Pancreas (tissue), 10 donors: ENCODE data around the gene PRKD1. TPM values are rescaled to one million over a fixed set of nuclear protein-coding genes. Genes with fewer than 3 reads are reported as not detected.
A peak's percentile ranks its signal among the peaks of the same experiment; 100 is the strongest.

Source experiments
- ATAC-seq, 4 donors: fragments of 200-7000 bp; cut with Tn5 transposase; one replicate each; pipeline versions ENCODE4 v1.8.0 to v1.9.1; 2020; ENCODE audit warnings: mild to moderate bottlenecking in 4 of 4, moderate library complexity in 4 of 4
- DNase-seq, 6 donors: peaks; one replicate each; pipeline ENCODE4 v3.0.0-alpha.2; 2020
- FAIRE-seq: peaks from 2 replicates; lab custom pipeline; 2012; peaks lifted over from hg19 to GRCh38; lab: Jason Lieb, UNC
- H3K27ac ChIP-seq, 4 donors: fragments of 200-600 bp; sonication (generic); 1 replicate in 3 of 4; 2 replicates in 1 of 4; pipeline versions ENCODE4 v1.5.0 to v1.8.0; 2020
- H3K27me3 ChIP-seq, 4 donors: fragments of 200-600 bp; one replicate each; pipeline ENCODE4 v1.8.0; 2021
- H3K36me3 ChIP-seq, 3 donors: fragments of 200-600 bp; sonication (generic) in 1 of 3; one replicate each; pipeline versions ENCODE4 v1.5.0 to v1.8.0; 2020 to 2021
- H3K4me1 ChIP-seq, 3 donors: fragments of 200-600 bp; one replicate each; pipeline ENCODE4 v1.8.0; 2021
- H3K4me3 ChIP-seq, 4 donors: fragments of 200-600 bp; sonication (generic) in 2 of 4; one replicate each; pipeline versions ENCODE4 v1.5.0 to v1.8.0; 2020 to 2021
- H3K9me3 ChIP-seq, 4 donors: fragments of 200-600 bp; one replicate each; pipeline ENCODE4 v1.8.0; 2021
- WGBS, 2 donors: extraction: QIAGEN DNeasy Blood & Tissue Kit; methylation state at CpG; one replicate each; pipeline ENCODE4 v1.1.7; 2013; 5-methylcytosine and 5-hydroxymethylcytosine counted together
- intact Hi-C, 3 donors: fragments of 100-400 bp; cut with DNase I; formaldehyde crosslinking; loops; one replicate each; pipeline versions ENCODE4 v1.11.1 to v1.14.2; 2022
- polyA plus RNA-seq, 2 donors: library from polyadenylated mRNA; stranded (reverse); fragments of 200-250 nt; gene quantifications; one replicate each; pipeline ENCODE4 v1.2.3, GENCODE V29; 2013
- total RNA-seq, 6 donors: library from RNA; stranded (reverse); fragmentation: NEBNext Ultra II Directional in 4 of 6; extraction: Animal tissue kit (Norgen Biotek cat#: 25700) in 4 of 6; gene quantifications; one replicate each; pipeline versions ENCODE4 v1.2.1 to v1.2.4, GENCODE V29; 2021 to 2023
- TF ChIP-seq, protein P1 (sequence below), 4 donors: fragments of 200-600 bp; sonication (generic) in 3 of 4; IDR thresholded peaks; one replicate each; pipeline versions ENCODE4 v1.5.0 to v1.8.0; 2021; ENCODE audit warnings: antibody characterized with exemption in 4 of 4
- donor health status: healthy with polysubstance abuse.
- donor health status: DM: no; HTN: no; CAD: no; lungs with moderate emphysema.
- donor health status: DM: no; HTN: no; CAD: no.
- donor health status: control.
- donor health status: control.
- donor health status: Bipolar disorder and iron deficiency.
- donor health status: DM: yes; HTN: yes; CAD: no.
- donor health status: DM: no; HTN: no; CAD: no.
- donor health status: DM: no; HTN: no; CAD: no.
- donor health status: DM: yes; HTN: yes; CAD: no.

PRKD1 gene
- total and polyA plus RNA-seq, 8 donors = 3.1 to 13.2 (median 4.2) TPM

- no peak overlapping the region for H3K4me3 ChIP-seq
- DNase-seq (no peak), FAIRE-seq (no peak), ATAC-seq (no peak)
- no peaks in the 10 kb centered on the region for H3K4me1 ChIP-seq
- no peaks in the 10 kb centered on the region for H3K36me3 ChIP-seq
- intact Hi-C loops = no loop called here
- no peaks in the 10 kb centered on the region for H3K9me3 ChIP-seq
- TF ChIP-seq, protein P1, sequence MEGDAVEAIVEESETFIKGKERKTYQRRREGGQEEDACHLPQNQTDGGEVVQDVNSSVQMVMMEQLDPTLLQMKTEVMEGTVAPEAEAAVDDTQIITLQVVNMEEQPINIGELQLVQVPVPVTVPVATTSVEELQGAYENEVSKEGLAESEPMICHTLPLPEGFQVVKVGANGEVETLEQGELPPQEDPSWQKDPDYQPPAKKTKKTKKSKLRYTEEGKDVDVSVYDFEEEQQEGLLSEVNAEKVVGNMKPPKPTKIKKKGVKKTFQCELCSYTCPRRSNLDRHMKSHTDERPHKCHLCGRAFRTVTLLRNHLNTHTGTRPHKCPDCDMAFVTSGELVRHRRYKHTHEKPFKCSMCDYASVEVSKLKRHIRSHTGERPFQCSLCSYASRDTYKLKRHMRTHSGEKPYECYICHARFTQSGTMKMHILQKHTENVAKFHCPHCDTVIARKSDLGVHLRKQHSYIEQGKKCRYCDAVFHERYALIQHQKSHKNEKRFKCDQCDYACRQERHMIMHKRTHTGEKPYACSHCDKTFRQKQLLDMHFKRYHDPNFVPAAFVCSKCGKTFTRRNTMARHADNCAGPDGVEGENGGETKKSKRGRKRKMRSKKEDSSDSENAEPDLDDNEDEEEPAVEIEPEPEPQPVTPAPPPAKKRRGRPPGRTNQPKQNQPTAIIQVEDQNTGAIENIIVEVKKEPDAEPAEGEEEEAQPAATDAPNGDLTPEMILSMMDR (IDR thresholded peaks at IDR 0.05) = no peak
- H3K27ac ChIP-seq = no peak overlapping the region
- no peaks in the 10 kb centered on the region for H3K27me3 ChIP-seq
Observed at GRCh38 chr14:29684926-29685325, 242.7 kb downstream of the PRKD1 start.

DNA sequence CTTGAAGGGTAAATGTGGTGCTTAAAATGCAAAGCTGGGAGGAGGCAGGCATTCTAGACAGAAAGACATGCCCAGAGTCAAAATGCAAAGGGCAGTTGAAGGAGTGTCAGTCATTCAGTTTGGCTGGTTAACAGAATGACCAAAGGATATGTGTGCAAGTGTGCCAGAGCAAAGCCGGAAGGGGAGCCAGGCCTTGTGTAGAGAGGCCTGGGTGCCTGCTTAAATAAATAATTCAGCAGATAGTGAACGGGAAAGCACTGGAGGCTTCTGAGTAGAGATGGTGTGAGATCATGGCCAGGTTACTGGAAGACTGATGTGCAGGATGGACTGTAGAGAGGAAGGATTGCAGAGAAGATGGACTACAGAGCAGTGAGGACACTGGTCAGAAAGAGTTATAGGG is 244.9 kb downstream of the PRKD1 start:
- Histone ChIP-seq H3K4me3 (no peak overlapping the region), H3K27me3 (no peaks in the 10 kb centered on the region), H3K4me1 (no peaks in the 10 kb centered on the region), H3K9me3 (no peaks in the 10 kb centered on the region), H3K27ac (no peak overlapping the region), H3K36me3 (no peaks in the 10 kb centered on the region)
- FAIRE-seq = no peak
- TF ChIP-seq, protein P1 (IDR thresholded peaks at IDR 0.05) = no peak
- intact Hi-C loops = no loop called here
- 44 to 48% methylated on average over 2 of the region's 2 CpGs for WGBS, 2 donors
- DNase-seq = no peak
- ATAC-seq = peak in 2 of 4 donors; percentile 46 to 57

GRCh38 chr14:29681316-29681715 is 246.3 kb downstream of the PRKD1 start:
- FAIRE-seq (no peak), DNase-seq (no peak), ATAC-seq (no peak)
- no peak overlapping the region for H3K27ac ChIP-seq
- intact Hi-C loops = no loop called here
- H3K36me3 ChIP-seq = no peaks in the 10 kb centered on the region
- TF ChIP-seq, protein P1 (IDR thresholded peaks at IDR 0.05) = no peak
- no peaks in the 10 kb centered on the region for H3K4me1 ChIP-seq
- no peaks in the 10 kb centered on the region for H3K9me3 ChIP-seq
- WGBS, 2 donors = 97 to 100% methylated on average over 1 of the region's 1 CpG
- no peaks in the 10 kb centered on the region for H3K27me3 ChIP-seq
- H3K4me3 ChIP-seq = no peak overlapping the region

- 90 to 91% methylated on average over 7 of the region's 7 CpGs for WGBS, 2 donors
- no peaks in the 10 kb centered on the region for H3K4me1 ChIP-seq
- no peak for FAIRE-seq
- DNase-seq = no peak
- no peaks in the 10 kb centered on the region for H3K9me3 ChIP-seq
- ATAC-seq = no peak
- no peaks in the 10 kb centered on the region for H3K27me3 ChIP-seq
- intact Hi-C loops = no loop called here
- H3K27ac ChIP-seq = no peak overlapping the region
- no peak overlapping the region for H3K4me3 ChIP-seq
- TF ChIP-seq, protein P1 (IDR thresholded peaks at IDR 0.05) = no peak
- no peaks in the 10 kb centered on the region for H3K36me3 ChIP-seq
Observed at GRCh38 chr14:29674566-29675285, 252.9 kb downstream of the PRKD1 start.

GRCh38 chr14:29672831-29673230 is 254.8 kb downstream of the PRKD1 start:
- H3K27me3 ChIP-seq = no peaks in the 10 kb centered on the region
- 89 to 91% methylated on average over 3 of the region's 3 CpGs for WGBS, 2 donors
- intact Hi-C loops = no loop called here
- no peaks in the 10 kb centered on the region for H3K9me3 ChIP-seq
- FAIRE-seq (no peak), ATAC-seq (peak in 1 of 4 donors; percentile 23), DNase-seq (no peak)
- H3K27ac ChIP-seq = no peak overlapping the region
- TF ChIP-seq, protein P1 (IDR thresholded peaks at IDR 0.05) = no peak
- H3K4me3 ChIP-seq = no peak overlapping the region
- no peaks in the 10 kb centered on the region for H3K36me3 ChIP-seq
- H3K4me1 ChIP-seq = no peaks in the 10 kb centered on the region
